Measurements from ENCODE around the gene C21orf91.
A peak's percentile ranks its signal among the peaks of the same experiment; 100 is the strongest.

The C21orf91 gene

DNA sequence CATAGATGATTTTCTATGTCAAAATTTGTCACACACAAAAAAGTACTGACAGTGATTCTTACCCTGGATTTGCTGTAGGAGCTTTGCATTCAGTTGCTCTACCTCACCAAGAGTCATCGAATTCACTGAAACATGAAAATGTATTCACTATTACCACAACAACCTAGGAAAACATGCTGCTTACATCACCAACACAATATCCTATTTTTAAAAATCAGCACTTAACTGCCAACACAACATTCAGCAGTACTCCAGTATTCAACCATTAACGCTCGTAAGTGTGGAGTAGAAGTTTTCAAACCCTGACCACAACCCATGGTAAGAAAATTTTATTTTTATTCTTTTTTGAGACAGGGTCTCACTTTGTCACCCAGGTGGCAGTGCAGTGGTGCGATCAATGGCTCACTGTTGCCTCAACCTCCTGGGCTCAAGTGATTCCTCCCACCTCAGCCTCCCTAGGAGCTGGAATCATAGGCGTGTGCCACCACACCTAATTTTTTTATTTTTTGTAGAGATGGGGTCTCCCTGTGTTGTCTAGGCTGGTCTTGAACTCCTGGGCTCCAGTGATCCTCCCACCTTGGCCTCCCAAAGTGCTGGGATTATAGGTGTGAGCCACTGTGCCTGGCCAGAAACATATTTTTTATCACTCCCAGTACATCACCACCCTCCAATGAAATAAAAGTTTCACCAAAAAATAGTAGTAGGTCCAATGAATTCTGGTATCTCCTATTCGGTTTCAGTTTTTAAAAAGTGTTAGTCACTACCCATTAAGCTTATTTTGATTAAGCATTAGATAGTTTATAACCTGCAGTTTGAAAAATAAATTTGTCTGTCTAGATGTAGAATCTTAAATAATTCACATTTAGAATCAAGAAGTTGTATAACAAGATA lies 23.8 kb downstream of the C21orf91 start:
- CTCF ChIA-PET = no interaction called here
- H3K4me3 ChIP-seq (ENCODE audit: low read depth, low read length) = no peak overlapping the region
- TF ChIP-seq, protein P1, sequence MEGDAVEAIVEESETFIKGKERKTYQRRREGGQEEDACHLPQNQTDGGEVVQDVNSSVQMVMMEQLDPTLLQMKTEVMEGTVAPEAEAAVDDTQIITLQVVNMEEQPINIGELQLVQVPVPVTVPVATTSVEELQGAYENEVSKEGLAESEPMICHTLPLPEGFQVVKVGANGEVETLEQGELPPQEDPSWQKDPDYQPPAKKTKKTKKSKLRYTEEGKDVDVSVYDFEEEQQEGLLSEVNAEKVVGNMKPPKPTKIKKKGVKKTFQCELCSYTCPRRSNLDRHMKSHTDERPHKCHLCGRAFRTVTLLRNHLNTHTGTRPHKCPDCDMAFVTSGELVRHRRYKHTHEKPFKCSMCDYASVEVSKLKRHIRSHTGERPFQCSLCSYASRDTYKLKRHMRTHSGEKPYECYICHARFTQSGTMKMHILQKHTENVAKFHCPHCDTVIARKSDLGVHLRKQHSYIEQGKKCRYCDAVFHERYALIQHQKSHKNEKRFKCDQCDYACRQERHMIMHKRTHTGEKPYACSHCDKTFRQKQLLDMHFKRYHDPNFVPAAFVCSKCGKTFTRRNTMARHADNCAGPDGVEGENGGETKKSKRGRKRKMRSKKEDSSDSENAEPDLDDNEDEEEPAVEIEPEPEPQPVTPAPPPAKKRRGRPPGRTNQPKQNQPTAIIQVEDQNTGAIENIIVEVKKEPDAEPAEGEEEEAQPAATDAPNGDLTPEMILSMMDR (IDR thresholded peaks at IDR 0.05; ENCODE audit: insufficient read depth, low read length, missing control alignments) = no peak
- POLR2A ChIA-PET = no interaction called here
- no peak for DNase-seq (ENCODE audit: low read depth, low spot score)

DNA sequence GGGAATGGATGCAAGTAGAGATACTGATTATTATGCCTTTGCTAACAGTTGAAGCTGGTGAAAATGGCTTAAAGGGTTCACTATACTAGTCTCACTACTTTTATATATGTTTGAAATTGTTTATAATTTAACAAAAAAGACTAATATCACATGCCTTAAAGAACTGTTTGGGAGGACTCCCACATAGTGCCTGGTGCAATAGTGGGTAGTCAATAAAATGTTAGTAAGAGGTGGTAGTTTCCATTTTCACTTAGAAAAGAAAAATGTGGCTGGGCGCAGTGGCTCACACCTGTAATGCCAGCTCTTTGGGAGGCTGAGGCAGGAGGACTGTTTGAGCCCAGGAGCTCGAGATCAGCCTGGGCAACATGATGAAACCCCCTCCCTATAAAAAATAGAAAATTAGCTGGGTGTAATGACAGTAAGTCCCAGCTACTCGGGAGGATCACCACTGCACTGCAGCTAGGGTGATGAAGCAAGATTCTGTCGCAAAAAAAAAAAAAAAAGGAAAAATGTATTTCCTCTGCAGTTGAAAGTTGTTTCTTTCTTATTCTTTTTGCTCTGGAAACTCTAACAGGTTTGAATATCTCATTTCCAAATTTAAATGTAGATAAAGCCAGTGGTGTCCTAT lies 24.5 kb downstream of the C21orf91 start:
- TF ChIP-seq, protein P1 (IDR thresholded peaks at IDR 0.05; ENCODE audit: insufficient read depth, low read length, missing control alignments) = no peak
- DNase-seq (ENCODE audit: low read depth, low spot score) = no peak
- POLR2A ChIA-PET = no interaction called here

DNA sequence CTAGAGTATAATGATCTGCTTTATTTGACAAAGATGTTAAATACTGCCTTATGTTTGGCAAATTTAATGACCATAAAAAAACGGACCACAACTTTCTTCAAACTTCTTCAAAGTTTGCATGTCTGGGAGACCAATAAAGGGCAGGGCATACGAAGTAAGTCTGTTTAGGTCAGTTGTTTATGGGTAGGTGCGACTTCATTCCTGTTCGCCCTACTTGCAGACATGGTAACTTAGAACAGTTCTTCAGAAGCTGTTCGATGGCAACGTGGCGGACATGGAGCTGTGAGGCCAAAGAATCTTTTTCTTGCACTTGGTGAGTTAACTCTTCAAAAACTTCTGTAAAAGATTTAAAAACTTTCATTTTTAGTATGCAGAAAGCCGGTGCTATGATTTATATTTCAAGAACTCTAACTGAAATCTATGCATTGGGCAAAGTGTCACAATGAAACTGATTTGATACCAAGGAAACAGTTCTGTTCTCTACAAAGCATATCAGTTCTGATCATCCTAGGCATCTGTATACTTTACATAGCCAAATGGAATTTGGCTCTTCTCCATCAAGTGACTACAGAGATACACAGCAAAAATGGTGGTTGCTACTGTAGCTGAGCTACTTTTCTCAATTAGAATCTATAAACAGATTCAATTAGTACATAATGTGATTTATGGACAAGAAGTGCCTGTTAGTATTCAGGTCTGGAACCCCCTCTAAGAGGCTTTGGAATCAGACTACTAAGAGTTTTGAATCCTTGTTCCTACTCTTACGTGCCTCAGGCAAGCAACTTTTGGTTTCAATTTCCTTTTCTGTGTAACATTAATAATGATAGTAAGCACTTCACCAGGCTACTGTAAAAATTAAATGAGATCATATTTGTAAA lies 25.7 kb downstream of the C21orf91 start:
- ChIA-PET POLR2A (no interaction called here), CTCF (no interaction called here)
- H3K4me3 ChIP-seq (ENCODE audit: low read depth, low read length) = peak overlapping the region; percentile 15; the same call in 1 of the 2 replicates
- TF ChIP-seq, protein P1 (IDR thresholded peaks at IDR 0.05; ENCODE audit: insufficient read depth, low read length, missing control alignments) = no peak
- peak; percentile 2 for DNase-seq (ENCODE audit: low read depth, low spot score)

More for the DNA sequence above, 24.5 kb downstream of the C21orf91 start:
- CTCF ChIA-PET = no interaction called here
- no peak overlapping the region for H3K4me3 ChIP-seq (ENCODE audit: low read depth, low read length)

DNA sequence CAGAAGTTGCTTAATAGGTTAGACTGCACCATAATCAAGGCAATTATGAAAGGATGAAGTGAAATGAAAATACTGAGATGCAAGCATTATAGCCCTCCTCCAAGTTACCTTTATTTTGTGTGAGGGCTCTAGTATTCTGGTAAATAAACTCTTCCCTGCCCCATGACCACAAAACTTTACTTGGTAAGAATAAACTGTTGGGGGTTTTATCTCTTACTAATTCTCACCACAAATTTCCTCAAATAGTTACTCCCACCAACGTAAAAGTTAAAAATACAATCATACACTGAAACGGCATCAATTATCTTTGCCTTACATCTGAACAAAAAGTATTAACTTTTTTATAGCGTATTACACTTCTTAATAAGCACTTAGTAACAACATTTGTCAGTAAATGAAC lies 29.5 kb downstream of the C21orf91 start:
- POLR2A ChIA-PET = no interaction called here
- H3K4me3 ChIP-seq (ENCODE audit: low read depth, low read length) = no peak overlapping the region
- no peak for DNase-seq (ENCODE audit: low read depth, low spot score)
- CTCF ChIA-PET = no interaction called here
- TF ChIP-seq, protein P1 (IDR thresholded peaks at IDR 0.05; ENCODE audit: insufficient read depth, low read length, missing control alignments) = no peak

DNA sequence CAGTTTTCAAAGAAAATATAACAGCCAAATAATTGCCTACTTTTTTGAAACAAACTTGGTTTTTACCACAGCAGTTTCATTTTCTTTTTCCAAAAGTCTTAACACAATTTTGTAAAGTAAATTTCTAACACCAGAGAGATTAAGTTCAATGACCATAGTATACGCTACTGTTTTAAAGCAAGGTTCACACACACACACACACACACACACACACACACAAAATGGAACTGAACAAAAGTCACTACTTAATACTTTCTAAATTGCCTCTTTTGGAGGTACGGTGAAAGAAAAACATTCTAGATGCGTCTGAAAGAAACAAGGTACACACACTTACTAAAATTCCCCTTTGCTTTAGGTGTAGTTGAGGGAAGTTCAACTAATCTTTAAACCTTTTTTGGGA lies 30.1 kb downstream of the C21orf91 start:
- POLR2A ChIA-PET = no interaction called here
- CTCF ChIA-PET = no interaction called here
- no peak overlapping the region for H3K4me3 ChIP-seq (ENCODE audit: low read depth, low read length)
- DNase-seq (ENCODE audit: low read depth, low spot score) = no peak
- TF ChIP-seq, protein P1 (IDR thresholded peaks at IDR 0.05; ENCODE audit: insufficient read depth, low read length, missing control alignments) = no peak

DNA sequence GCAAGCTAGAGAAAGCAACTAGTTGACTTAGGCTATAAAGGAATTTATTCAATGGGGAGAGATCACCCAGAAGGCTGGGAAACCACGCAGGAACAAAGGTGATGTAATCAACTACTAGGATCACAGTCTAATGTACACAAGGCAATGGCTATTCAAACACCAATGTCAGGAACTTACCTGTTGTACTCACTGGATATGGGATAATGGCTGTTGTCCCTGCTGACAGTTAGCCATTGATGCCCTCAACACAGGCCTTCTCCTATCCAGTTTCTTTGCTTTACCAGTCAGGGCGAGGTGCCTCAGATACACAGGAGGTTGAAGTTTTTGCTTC lies 32.3 kb downstream of the C21orf91 start:
- ChIA-PET POLR2A (no interaction called here), CTCF (no interaction called here)
- no peak for DNase-seq (ENCODE audit: low read depth, low spot score)

More for the DNA sequence above, 32.3 kb downstream of the C21orf91 start:
- TF ChIP-seq, protein P1 (IDR thresholded peaks at IDR 0.05; ENCODE audit: insufficient read depth, low read length, missing control alignments) = no peak
- H3K4me3 ChIP-seq (ENCODE audit: low read depth, low read length) = no peak overlapping the region
